ENCODE measurements around the gene DNAH1.
A peak's percentile ranks its signal among the peaks of the same experiment; 100 is the strongest.
"Not testable (repeated sequence)": the region's sequence is repeated elsewhere in the genome, so short reads cannot be mapped to it uniquely, and the experiment has no call there.

DNAH1 gene

GRCh38 chr3:52315977-52316764, at the start of gene DNAH1:
TSS of gene DNAH1 (plus strand) at chr3:52316319. CDS start at chr3:52322443, 6,124 bp downstream.
- DNase-seq = no peak

GRCh38 chr3:52268036-52268435, 48.1 kb upstream of the DNAH1 start:
- DNase-seq = no peak

- no peak for DNase-seq
Observed at GRCh38 chr3:52269776-52270175, 46.3 kb upstream of the DNAH1 start.

GRCh38 chr3:52270252-52270754, 45.8 kb upstream of the DNAH1 start:
- no peak for DNase-seq

- not testable (repeated sequence) for DNase-seq
Observed at GRCh38 chr3:52272172-52272571, 43.9 kb upstream of the DNAH1 start.

- DNase-seq = no peak
Observed at GRCh38 chr3:52272831-52273230, 43.3 kb upstream of the DNAH1 start.

GRCh38 chr3:52274781-52275180, 41.3 kb upstream of the DNAH1 start:
- not testable (repeated sequence) for DNase-seq

- peak in 1 of 2 experiments; percentile 41 for DNase-seq
Observed at GRCh38 chr3:52277071-52277964, 38.8 kb upstream of the DNAH1 start.

- peak in 1 of 2 experiments; percentile 63 for DNase-seq
Observed at GRCh38 chr3:52277972-52278509, 38.1 kb upstream of the DNAH1 start.

- DNase-seq = peak; percentile 61 to 97
Observed at GRCh38 chr3:52278510-52279069, 37.5 kb upstream of the DNAH1 start, which contains the start of gene WDR82. TSS of gene WDR82 (minus strand) at chr3:52278649. CDS start at chr3:52278361, 288 bp downstream.

GRCh38 chr3:52279596-52279995, 36.5 kb upstream of the DNAH1 start:
- no peak for DNase-seq

- no peak for DNase-seq
Observed at GRCh38 chr3:52280050-52280461, 36.1 kb upstream of the DNAH1 start.

- DNase-seq = no peak
Observed at GRCh38 chr3:52281981-52282801, 33.9 kb upstream of the DNAH1 start.

- no peak for DNase-seq
Observed at GRCh38 chr3:52283306-52283705, 32.8 kb upstream of the DNAH1 start.

GRCh38 chr3:52284051-52284450, 32.1 kb upstream of the DNAH1 start:
- DNase-seq = not testable (repeated sequence)

- DNase-seq = no peak
Observed at GRCh38 chr3:52286777-52287110, 29.4 kb upstream of the DNAH1 start.

- no peak for DNase-seq
Observed at GRCh38 chr3:52288674-52289073, 27.4 kb upstream of the DNAH1 start.

GRCh38 chr3:52289338-52289746, 26.8 kb upstream of the DNAH1 start:
- DNase-seq = no peak

- DNase-seq = peak; percentile 10 to 70
Observed at GRCh38 chr3:52289747-52290595, 26.1 kb upstream of the DNAH1 start.

GRCh38 chr3:52290596-52291507, 25.3 kb upstream of the DNAH1 start:
- DNase-seq = no peak
